OCI-LY1 (cell line): ENCODE measurements around the gene JAKMIP1.

ENCODE experiments used
- H2AFZ ChIP-seq: fragments of 200-600 bp; sonication (generic), shearing (Covaris generic); 2 replicates; pipeline ENCODE4 v1.6.0; 2014; ENCODE audit warnings: antibody characterized with exemption, mild to moderate bottlenecking, low read length
- H3F3A ChIP-seq: fragments of 200-600 bp; sonication (generic), shearing (Covaris generic); 2 replicates; pipeline ENCODE4 v1.6.0; 2014; ENCODE audit warnings: mild to moderate bottlenecking, antibody characterized with exemption, low read length, moderate library complexity; ENCODE audit not compliant: insufficient read depth
- H3K27ac ChIP-seq: fragments of 200-600 bp; sonication (generic); 2 replicates; pipeline ENCODE4 v1.5.1; 2014; ENCODE audit warnings: low read length, mixed run types, mild to moderate bottlenecking, low read depth; ENCODE audit not compliant: poor library complexity, severe bottlenecking
- H3K27me3 ChIP-seq: fragments of 200-600 bp; sonication (generic); 2 replicates; pipeline ENCODE4 v1.6.0; 2014; ENCODE audit warnings: antibody characterized with exemption, mild to moderate bottlenecking, low read length, moderate library complexity; ENCODE audit not compliant: insufficient read depth
- H3K36me3 ChIP-seq: fragments of 200-600 bp; sonication (generic); 2 replicates; pipeline ENCODE4 v1.6.1; 2014; ENCODE audit warnings: mild to moderate bottlenecking, antibody characterized with exemption, low read length, moderate library complexity, mixed read lengths; ENCODE audit not compliant: insufficient read depth
- H3K4me1 ChIP-seq: fragments of 200-600 bp; sonication (generic); 2 replicates; pipeline ENCODE4 v1.5.1; 2014; ENCODE audit warnings: mild to moderate bottlenecking, low read length, moderate library complexity; ENCODE audit not compliant: insufficient read depth, severe bottlenecking
- H3K4me2 ChIP-seq: fragments of 200-600 bp; sonication (generic), shearing (Covaris generic); 2 replicates; pipeline ENCODE4 v1.6.1; 2014; ENCODE audit warnings: low read length
- H3K4me3 ChIP-seq: fragments of 200-600 bp; sonication (generic); 2 replicates; pipeline ENCODE4 v1.5.1; 2014; ENCODE audit warnings: low read length, low read depth, mild to moderate bottlenecking, mixed read lengths; ENCODE audit not compliant: poor library complexity, severe bottlenecking
- H3K79me2 ChIP-seq: fragments of 200-600 bp; shearing (Covaris generic); 2 replicates; pipeline ENCODE4 v1.6.1; 2016; ENCODE audit warnings: mixed run types, low read length, mixed read lengths; ENCODE audit not compliant: insufficient read depth
- H3K9ac ChIP-seq: fragments of 200-600 bp; sonication (generic), shearing (Covaris generic); 2 replicates; pipeline ENCODE4 v1.6.1; 2014; ENCODE audit warnings: mild to moderate bottlenecking, low read length, mixed read lengths
- H3K9me2 ChIP-seq: fragments of 200-600 bp; sonication (generic), shearing (Covaris generic); 2 replicates; pipeline ENCODE4 v1.6.1; 2014; ENCODE audit warnings: low read depth, mild to moderate bottlenecking, low read length, mixed read lengths
- H3K9me3 ChIP-seq: fragments of 200-600 bp; shearing (Covaris generic); 2 replicates; pipeline ENCODE4 v1.6.1; 2014; ENCODE audit warnings: low read length, mixed read lengths
- H4K20me1 ChIP-seq: fragments of 200-600 bp; sonication (generic), shearing (Covaris generic); 2 replicates; pipeline ENCODE4 v1.6.0; 2016; ENCODE audit warnings: mild to moderate bottlenecking, low read length; ENCODE audit not compliant: insufficient read depth
- CTCF ChIP-seq: fragments of 200-600 bp; sonication (generic), shearing (Covaris generic); IDR thresholded peaks from 2 replicates; pipeline ENCODE4 v1.5.1; 2017; ENCODE audit warnings: mild to moderate bottlenecking, antibody characterized with exemption, low read length, moderate library complexity, mixed read lengths
- EZH2 ChIP-seq: fragments of 200-600 bp; sonication (generic), shearing (Covaris generic); IDR thresholded peaks from 2 replicates; pipeline ENCODE4 v1.8.0; 2017; ENCODE audit warnings: borderline replicate concordance, mixed run types, mild to moderate bottlenecking, antibody characterized with exemption, low read length, moderate library complexity, mixed read lengths

The JAKMIP1 gene

GRCh38 chr4:6022607-6023288 is 177.6 kb downstream of the JAKMIP1 start:
- Histone ChIP-seq H3F3A (no peaks in the 10 kb centered on the region), H3K79me2 (no peaks in the 10 kb centered on the region), H2AFZ (no peak overlapping the region), H3K9me2 (no peaks in the 10 kb centered on the region), H3K9ac (no peak overlapping the region), H3K4me3 (no peak overlapping the region), H4K20me1 (no peaks in the 10 kb centered on the region), H3K4me2 (no peak overlapping the region), H3K27me3 (no peaks in the 10 kb centered on the region), H3K4me1 (no peaks in the 10 kb centered on the region), H3K9me3 (no peaks in the 10 kb centered on the region), H3K27ac (no peak overlapping the region), H3K36me3 (no peaks in the 10 kb centered on the region)
- TF ChIP-seq EZH2 (no peak), CTCF (no peak)

GRCh38 chr4:6021831-6022606 is 178.3 kb downstream of the JAKMIP1 start:
- H2AFZ ChIP-seq, result no peak overlapping the region

GRCh38 chr4:6020613-6021012 is 179.7 kb downstream of the JAKMIP1 start:
- Histone ChIP-seq H3K9me3 (no peaks in the 10 kb centered on the region), H2AFZ (no peak overlapping the region), H3K4me3 (no peak overlapping the region), H3K79me2 (no peaks in the 10 kb centered on the region), H3K4me2 (no peak overlapping the region), H3K9ac (no peak overlapping the region), H3F3A (no peaks in the 10 kb centered on the region), H3K36me3 (no peaks in the 10 kb centered on the region), H3K9me2 (no peaks in the 10 kb centered on the region), H3K27me3 (no peaks in the 10 kb centered on the region), H3K27ac (no peak overlapping the region), H3K4me1 (no peaks in the 10 kb centered on the region), H4K20me1 (no peaks in the 10 kb centered on the region)
- no peak for TF ChIP-seq CTCF
- TF ChIP-seq EZH2, result no peak

More at GRCh38 chr4:6021831-6022606, 178.3 kb downstream of the JAKMIP1 start:
- H3K4me1 ChIP-seq, result no peaks in the 10 kb centered on the region
- TF ChIP-seq CTCF (no peak), EZH2 (no peak)
- H3F3A ChIP-seq, result no peaks in the 10 kb centered on the region
- no peaks in the 10 kb centered on the region for H3K36me3 ChIP-seq
- no peaks in the 10 kb centered on the region for H3K9me2 ChIP-seq
- H3K9me3 ChIP-seq, result no peaks in the 10 kb centered on the region
- H3K9ac ChIP-seq, result no peak overlapping the region
- no peak overlapping the region for H3K27ac ChIP-seq
- no peak overlapping the region for H3K4me3 ChIP-seq
- H4K20me1 ChIP-seq, result no peaks in the 10 kb centered on the region
- H3K4me2 ChIP-seq, result no peak overlapping the region
- no peaks in the 10 kb centered on the region for H3K79me2 ChIP-seq
- no peaks in the 10 kb centered on the region for H3K27me3 ChIP-seq
